Gastroesophageal sphincter (tissue), 4 donors: ENCODE data around the gene MEOX1. TPM values are rescaled to one million over a fixed set of nuclear protein-coding genes. Genes with fewer than 3 reads are reported as not detected.

ENCODE experiments used
- ATAC-seq: fragments of 150-250 bp; one replicate; pipeline ENCODE4 v1.9.1; 2016; ENCODE audit warnings: mild to moderate bottlenecking, moderate library complexity
- H3K27ac ChIP-seq, 4 donors: fragments of 200-600 bp; sonication (generic) in 3 of 4; 1 replicate in 3 of 4; 2 replicates in 1 of 4; pipeline ENCODE4 v1.5.1; 2016 to 2019
- H3K27me3 ChIP-seq: fragments of 200-600 bp; sonication (generic); one replicate; pipeline ENCODE4 v1.5.1; 2019
- H3K36me3 ChIP-seq, 2 donors: fragments of 200-600 bp; sonication (generic); one replicate each; pipeline ENCODE4 v1.5.1; 2019; ENCODE audit warnings: control low read depth in 1 of 2
- H3K4me1 ChIP-seq, 3 donors: fragments of 200-600 bp; sonication (generic); 1 replicate in 2 of 3; 2 replicates in 1 of 3; pipeline ENCODE4 v1.5.1; 2016 to 2019; ENCODE audit warnings: control low read depth in 2 of 3
- H3K4me3 ChIP-seq, 2 donors: fragments of 200-600 bp; sonication (generic); one replicate each; pipeline ENCODE4 v1.5.1; 2019; ENCODE audit warnings: mild to moderate bottlenecking in 1 of 2, moderate library complexity in 1 of 2
- H3K9me3 ChIP-seq, 3 donors: fragments of 200-600 bp; sonication (generic); one replicate each; pipeline ENCODE4 v1.5.1; 2017 to 2019; ENCODE audit warnings: control low read depth in 2 of 3
- EP300 ChIP-seq: sonication (generic); formaldehyde crosslinking; IDR thresholded peaks from one replicate; pipeline ENCODE4 v1.6.1; 2017; ENCODE audit warnings: antibody characterized with exemption, mild to moderate bottlenecking
- POLR2A ChIP-seq, 2 donors: fragments of 450-650 bp; IDR thresholded peaks; one replicate each; pipeline ENCODE4 v1.6.1; 2017; ENCODE audit warnings: antibody characterized with exemption in 2 of 2, mild to moderate bottlenecking in 2 of 2, moderate library complexity in 1 of 2
- POLR2AphosphoS5 ChIP-seq: sonication (generic); formaldehyde crosslinking; IDR thresholded peaks from one replicate; pipeline ENCODE4 v1.6.1; 2017; ENCODE audit warnings: antibody characterized with exemption
- WGBS, 2 donors: methylation state at CpG; one replicate each; pipeline ENCODE4 v1.1.5; 2018; ENCODE audit warnings: low coverage in 1 of 2; 5-methylcytosine and 5-hydroxymethylcytosine counted together
- total RNA-seq, 4 donors: library from RNA; depleted of rRNA; stranded (reverse); fragments of >200 nt; gene quantifications; one replicate each; pipeline ENCODE4 v1.1.0, GENCODE V29; 2016
- TF ChIP-seq, protein P1 (sequence below), 4 experiments: fragments of 200-600 bp in 2 of 4; fragments of 450-650 bp in 2 of 4; sonication (generic) in 1 of 4; IDR thresholded peaks; one replicate each; pipeline ENCODE4 v1.5.1; 2017 to 2019; ENCODE audit warnings: antibody characterized with exemption in 4 of 4, mild to moderate bottlenecking in 2 of 4, moderate library complexity in 2 of 4

MEOX1 gene
- total RNA-seq, 4 donors from 2014 or later: 5.3 to 11.8 (median 7.6) TPM

- Histone ChIP-seq H3K9me3 (no peaks in the 10 kb centered on the region), H3K27ac (no peak overlapping the region), H3K36me3 (no peaks in the 10 kb centered on the region), H3K4me3 (no peak overlapping the region), H3K4me1 (peaks cover 0 to 18% (median 3%) of the 10 kb centered on the region in 3 donors), H3K27me3 (peaks cover 13% of the 10 kb centered on the region)
- no peak for TF ChIP-seq EP300
- TF ChIP-seq, protein P1, sequence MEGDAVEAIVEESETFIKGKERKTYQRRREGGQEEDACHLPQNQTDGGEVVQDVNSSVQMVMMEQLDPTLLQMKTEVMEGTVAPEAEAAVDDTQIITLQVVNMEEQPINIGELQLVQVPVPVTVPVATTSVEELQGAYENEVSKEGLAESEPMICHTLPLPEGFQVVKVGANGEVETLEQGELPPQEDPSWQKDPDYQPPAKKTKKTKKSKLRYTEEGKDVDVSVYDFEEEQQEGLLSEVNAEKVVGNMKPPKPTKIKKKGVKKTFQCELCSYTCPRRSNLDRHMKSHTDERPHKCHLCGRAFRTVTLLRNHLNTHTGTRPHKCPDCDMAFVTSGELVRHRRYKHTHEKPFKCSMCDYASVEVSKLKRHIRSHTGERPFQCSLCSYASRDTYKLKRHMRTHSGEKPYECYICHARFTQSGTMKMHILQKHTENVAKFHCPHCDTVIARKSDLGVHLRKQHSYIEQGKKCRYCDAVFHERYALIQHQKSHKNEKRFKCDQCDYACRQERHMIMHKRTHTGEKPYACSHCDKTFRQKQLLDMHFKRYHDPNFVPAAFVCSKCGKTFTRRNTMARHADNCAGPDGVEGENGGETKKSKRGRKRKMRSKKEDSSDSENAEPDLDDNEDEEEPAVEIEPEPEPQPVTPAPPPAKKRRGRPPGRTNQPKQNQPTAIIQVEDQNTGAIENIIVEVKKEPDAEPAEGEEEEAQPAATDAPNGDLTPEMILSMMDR (IDR thresholded peaks at IDR 0.05): no peak
- no peak for TF ChIP-seq POLR2A (IDR thresholded peaks at IDR 0.05)
- TF ChIP-seq POLR2AphosphoS5: no peak
- WGBS, 2 donors: 75 to 86% methylated on average over 2 of the region's 4 CpGs
- no peak for ATAC-seq
Observed at GRCh38 chr17:43663383-43663782, 1.7 kb upstream of the MEOX1 start.

DNA sequence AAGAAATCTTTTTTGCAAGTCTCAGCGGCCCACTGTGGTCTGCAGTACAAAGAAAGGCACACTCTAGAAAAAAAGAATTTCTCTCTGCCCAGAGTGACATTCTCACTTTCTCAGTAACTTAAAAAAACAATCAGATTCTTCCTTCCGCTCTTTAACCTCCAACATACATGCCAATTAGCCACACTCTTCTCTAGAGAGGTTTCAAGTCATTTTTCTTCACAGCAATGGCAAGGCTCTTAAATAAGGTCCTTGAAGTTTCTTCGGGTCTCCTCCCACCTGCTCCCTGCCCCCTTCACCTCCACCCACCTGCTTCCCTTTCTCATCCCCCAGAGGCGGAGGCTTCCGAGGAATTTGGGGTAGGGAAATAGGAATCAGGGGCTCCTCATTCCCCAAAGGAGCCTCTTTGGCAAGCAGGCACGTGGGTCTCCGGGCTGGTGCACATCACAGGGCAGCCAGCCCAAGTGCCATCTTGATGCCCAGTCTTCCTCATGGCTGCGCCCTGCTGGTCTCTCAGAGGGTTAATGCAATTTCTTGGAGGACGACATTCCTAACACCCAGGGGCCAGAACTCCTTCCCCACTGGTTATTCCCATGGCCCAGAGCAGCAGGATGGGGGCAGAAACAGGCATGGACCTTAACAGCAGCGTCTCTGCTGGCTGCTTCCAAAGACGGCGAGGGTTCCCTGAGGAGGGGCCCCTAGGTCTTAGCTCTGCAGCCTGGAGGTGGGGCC lies 855 bp upstream of the MEOX1 start:
- H3K27me3 ChIP-seq: peaks cover 13% of the 10 kb centered on the region
- no peak for ATAC-seq
- H3K9me3 ChIP-seq: no peaks in the 10 kb centered on the region
- WGBS, 2 donors: 43 to 50% methylated on average over 7 to 10 of the region's 12 CpGs
- H3K4me3 ChIP-seq: no peak overlapping the region
- H3K27ac ChIP-seq: no peak overlapping the region
- TF ChIP-seq POLR2AphosphoS5: no peak
- no peak for TF ChIP-seq EP300
- no peak for TF ChIP-seq POLR2A (IDR thresholded peaks at IDR 0.05)
- TF ChIP-seq, protein P1 (IDR thresholded peaks at IDR 0.05): no peak
- H3K4me1 ChIP-seq: peaks cover 0 to 18% (median 3%) of the 10 kb centered on the region in 3 donors
- no peaks in the 10 kb centered on the region for H3K36me3 ChIP-seq

- Histone ChIP-seq H3K4me3 (peak overlapping the region in 1 of 2 donors; percentile 41), H3K27ac (peak overlapping the region in 3 of 4 donors; percentile 39 to 71 (median 60)), H3K36me3 (no peaks in the 10 kb centered on the region), H3K27me3 (peaks cover 13% of the 10 kb centered on the region), H3K4me1 (peaks cover 0 to 18% (median 3%) of the 10 kb centered on the region in 3 donors), H3K9me3 (no peaks in the 10 kb centered on the region)
- TF ChIP-seq, protein P1 (IDR thresholded peaks at IDR 0.05): no peak
- TF ChIP-seq POLR2AphosphoS5: no peak
- ATAC-seq: no peak
- WGBS, 2 donors: 40% methylated on average over 2 of the region's 16 CpGs; no CpG with 5 or more reads in 1 of the 2 donors
Observed at GRCh38 chr17:43660816-43661493, 767 bp downstream of the MEOX1 start.

DNA sequence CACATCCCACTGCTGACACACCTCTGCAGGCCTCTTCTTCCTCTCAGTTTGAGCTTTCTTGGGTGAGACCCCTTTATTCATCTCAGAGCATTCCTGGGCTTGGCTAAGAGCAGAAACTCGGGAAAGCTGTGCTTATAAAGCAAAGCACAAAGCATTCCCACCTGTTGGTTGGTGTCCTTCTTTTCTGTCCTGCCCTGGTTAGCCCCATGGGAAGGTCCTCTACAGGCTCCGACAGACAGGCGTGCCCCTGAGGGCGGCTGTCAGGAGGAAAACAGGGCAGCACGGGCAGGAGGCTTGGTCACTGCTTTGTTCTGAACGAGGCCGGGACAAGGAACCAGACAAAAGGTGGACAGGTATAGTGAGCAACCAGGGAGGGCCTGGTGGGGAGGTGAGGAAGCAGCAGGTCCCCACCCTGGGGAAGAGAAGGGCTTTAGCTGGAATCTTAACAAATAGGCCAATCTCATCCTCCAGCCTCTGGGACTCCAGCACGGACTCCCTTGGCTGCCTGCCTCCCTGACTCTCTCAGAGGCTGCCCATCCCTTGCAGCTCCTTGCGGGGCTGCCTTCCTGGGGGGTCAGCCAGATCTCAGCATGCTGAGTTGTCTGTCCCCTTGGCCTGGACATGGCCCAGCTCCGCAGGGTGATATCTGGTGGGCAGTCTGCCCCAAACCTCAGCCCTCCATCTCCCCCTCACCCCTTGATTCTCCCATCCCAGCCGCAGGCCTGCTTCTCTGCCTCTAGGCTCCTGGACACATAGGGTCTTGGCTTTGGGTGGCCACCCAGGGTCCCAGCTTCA lies 1.7 kb downstream of the MEOX1 start:
- TF ChIP-seq, protein P1 (IDR thresholded peaks at IDR 0.05): no peak
- TF ChIP-seq POLR2AphosphoS5 (no peak), EP300 (no peak), POLR2A (IDR thresholded peaks at IDR 0.05) (no peak)
- peaks cover 0 to 14% (median 0%) of the 10 kb centered on the region in 3 donors for H3K4me1 ChIP-seq
- H3K9me3 ChIP-seq: no peaks in the 10 kb centered on the region
- H3K36me3 ChIP-seq: no peaks in the 10 kb centered on the region
- H3K4me3 ChIP-seq: peak overlapping the region in 1 of 2 donors; percentile 41
- H3K27ac ChIP-seq: peak overlapping the region in 3 of 4 donors; percentile 39 to 71 (median 60)
- ATAC-seq: no peak
- H3K27me3 ChIP-seq: peaks cover 13% of the 10 kb centered on the region
- 71% methylated on average over 1 to 5 of the region's 11 CpGs for WGBS, 2 donors
